ENCODE data around the gene GNAZ. TPM values are rescaled to one million over a fixed set of nuclear protein-coding genes. Genes with fewer than 3 reads are reported as not detected.

The GNAZ gene
- total and polyA plus RNA-seq, 8 donors: 1.7 to 4.7 (median 3.9) TPM

DNA sequence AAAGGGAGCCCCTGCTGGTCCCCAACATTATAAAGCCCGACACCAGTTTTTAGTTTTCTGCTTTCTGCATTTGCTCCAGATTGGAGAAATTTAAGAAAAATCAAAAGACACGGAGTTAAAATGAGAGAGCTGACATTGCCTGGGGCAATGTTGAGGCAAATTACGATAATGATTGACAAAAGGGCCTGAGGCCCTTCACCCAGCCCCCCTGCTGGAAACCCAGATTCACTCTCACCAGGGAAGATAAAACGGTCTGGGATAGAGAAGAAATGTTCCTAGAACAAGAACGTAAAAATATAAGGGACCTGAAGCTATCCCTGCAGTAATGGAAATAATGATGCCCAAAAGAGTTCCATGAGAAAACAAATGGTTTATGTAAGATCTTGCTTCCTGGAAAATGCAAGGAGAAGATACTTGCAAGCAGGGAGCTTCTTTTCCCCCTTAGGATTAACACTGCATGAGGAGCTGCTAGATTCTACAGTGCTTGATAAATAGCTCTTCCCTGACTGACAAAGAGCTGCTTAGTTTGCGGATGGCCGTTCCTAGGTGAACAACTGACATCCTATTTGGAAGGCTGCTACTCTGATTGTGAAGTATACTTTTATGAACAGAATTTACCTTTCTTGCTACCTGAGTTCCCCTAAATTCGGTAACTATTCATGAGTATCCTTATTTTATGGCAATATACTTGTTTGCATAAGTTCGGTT lies 40.6 kb upstream of the GNAZ start:
- DNase-seq (no peak), ATAC-seq (no peak)
- H3K27ac ChIP-seq: no peak overlapping the region
- no peaks in the 10 kb centered on the region for H3K36me3 ChIP-seq
- no peaks in the 10 kb centered on the region for H3K9me3 ChIP-seq
- intact Hi-C loops (cut with DNase I): no loop called here
- H3K27me3 ChIP-seq: no peaks in the 10 kb centered on the region
- TF ChIP-seq, protein P1, sequence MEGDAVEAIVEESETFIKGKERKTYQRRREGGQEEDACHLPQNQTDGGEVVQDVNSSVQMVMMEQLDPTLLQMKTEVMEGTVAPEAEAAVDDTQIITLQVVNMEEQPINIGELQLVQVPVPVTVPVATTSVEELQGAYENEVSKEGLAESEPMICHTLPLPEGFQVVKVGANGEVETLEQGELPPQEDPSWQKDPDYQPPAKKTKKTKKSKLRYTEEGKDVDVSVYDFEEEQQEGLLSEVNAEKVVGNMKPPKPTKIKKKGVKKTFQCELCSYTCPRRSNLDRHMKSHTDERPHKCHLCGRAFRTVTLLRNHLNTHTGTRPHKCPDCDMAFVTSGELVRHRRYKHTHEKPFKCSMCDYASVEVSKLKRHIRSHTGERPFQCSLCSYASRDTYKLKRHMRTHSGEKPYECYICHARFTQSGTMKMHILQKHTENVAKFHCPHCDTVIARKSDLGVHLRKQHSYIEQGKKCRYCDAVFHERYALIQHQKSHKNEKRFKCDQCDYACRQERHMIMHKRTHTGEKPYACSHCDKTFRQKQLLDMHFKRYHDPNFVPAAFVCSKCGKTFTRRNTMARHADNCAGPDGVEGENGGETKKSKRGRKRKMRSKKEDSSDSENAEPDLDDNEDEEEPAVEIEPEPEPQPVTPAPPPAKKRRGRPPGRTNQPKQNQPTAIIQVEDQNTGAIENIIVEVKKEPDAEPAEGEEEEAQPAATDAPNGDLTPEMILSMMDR (IDR thresholded peaks at IDR 0.05): no peak
- no peaks in the 10 kb centered on the region for H3K4me1 ChIP-seq
- H3K4me3 ChIP-seq: no peak overlapping the region

DNA sequence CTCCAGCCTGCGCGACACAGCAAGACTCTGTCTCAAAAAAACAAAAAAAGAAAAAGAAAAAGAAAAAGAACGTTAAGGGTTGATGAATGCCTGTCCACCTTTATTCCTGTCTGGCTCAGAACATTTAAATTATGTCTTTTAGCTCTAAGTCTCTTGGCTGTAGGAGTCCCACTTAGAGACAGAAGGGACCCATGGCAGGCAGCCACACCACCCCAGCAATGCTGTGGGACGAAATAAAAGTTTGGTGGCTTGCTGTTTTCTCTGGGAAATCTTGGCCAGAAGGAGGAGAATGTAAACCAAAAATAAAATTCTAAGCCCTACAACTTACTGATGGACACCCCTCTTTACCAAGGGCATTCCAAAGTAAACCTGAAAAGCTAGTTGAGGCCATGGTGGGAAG lies 38.9 kb upstream of the GNAZ start:
- Histone ChIP-seq H3K36me3 (no peaks in the 10 kb centered on the region), H3K4me3 (no peak overlapping the region), H3K4me1 (no peaks in the 10 kb centered on the region), H3K9me3 (no peaks in the 10 kb centered on the region), H3K27me3 (no peaks in the 10 kb centered on the region), H3K27ac (no peak overlapping the region)
- ATAC-seq: no peak
- DNase-seq: no peak
- intact Hi-C loops (cut with DNase I): no loop called here
- TF ChIP-seq, protein P1 (IDR thresholded peaks at IDR 0.05): no peak

DNA sequence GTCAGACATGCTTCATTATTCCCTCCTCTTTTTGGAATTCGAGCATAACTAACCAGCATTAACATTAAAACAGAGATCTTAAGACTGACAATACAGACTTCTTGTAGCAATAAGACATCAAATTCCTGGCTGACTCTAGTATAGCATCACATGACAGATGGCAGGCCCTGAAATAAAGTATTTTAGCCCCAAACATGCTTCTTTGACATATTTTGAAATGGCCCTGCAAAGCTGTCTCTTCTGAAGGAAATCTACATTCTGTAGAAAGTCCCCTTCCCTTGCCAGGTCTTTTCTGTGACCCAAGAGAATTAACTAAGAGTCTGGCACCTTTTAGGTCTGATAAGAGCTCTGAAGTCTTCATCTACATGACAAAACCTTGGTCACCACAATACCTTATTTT lies 38.5 kb upstream of the GNAZ start:
- ATAC-seq: no peak
- TF ChIP-seq, protein P1 (IDR thresholded peaks at IDR 0.05): no peak

GRCh38 chr22:23032658-23033057 lies 37.7 kb upstream of the GNAZ start:
- TF ChIP-seq, protein P1 (IDR thresholded peaks at IDR 0.05): no peak
- intact Hi-C loops (cut with DNase I): no loop called here
- Histone ChIP-seq H3K4me1 (no peaks in the 10 kb centered on the region), H3K9me3 (no peaks in the 10 kb centered on the region), H3K4me3 (no peak overlapping the region), H3K27ac (no peak overlapping the region), H3K36me3 (no peaks in the 10 kb centered on the region), H3K27me3 (no peaks in the 10 kb centered on the region)
- no peak for ATAC-seq
- DNase-seq: no peak

More for the DNA sequence above, 38.5 kb upstream of the GNAZ start:
- intact Hi-C loops (cut with DNase I): no loop called here
- H3K36me3 ChIP-seq: no peaks in the 10 kb centered on the region
- no peak overlapping the region for H3K4me3 ChIP-seq
- no peak overlapping the region for H3K27ac ChIP-seq
- no peak for DNase-seq
- no peaks in the 10 kb centered on the region for H3K4me1 ChIP-seq
- H3K27me3 ChIP-seq: no peaks in the 10 kb centered on the region
- no peaks in the 10 kb centered on the region for H3K9me3 ChIP-seq

DNA sequence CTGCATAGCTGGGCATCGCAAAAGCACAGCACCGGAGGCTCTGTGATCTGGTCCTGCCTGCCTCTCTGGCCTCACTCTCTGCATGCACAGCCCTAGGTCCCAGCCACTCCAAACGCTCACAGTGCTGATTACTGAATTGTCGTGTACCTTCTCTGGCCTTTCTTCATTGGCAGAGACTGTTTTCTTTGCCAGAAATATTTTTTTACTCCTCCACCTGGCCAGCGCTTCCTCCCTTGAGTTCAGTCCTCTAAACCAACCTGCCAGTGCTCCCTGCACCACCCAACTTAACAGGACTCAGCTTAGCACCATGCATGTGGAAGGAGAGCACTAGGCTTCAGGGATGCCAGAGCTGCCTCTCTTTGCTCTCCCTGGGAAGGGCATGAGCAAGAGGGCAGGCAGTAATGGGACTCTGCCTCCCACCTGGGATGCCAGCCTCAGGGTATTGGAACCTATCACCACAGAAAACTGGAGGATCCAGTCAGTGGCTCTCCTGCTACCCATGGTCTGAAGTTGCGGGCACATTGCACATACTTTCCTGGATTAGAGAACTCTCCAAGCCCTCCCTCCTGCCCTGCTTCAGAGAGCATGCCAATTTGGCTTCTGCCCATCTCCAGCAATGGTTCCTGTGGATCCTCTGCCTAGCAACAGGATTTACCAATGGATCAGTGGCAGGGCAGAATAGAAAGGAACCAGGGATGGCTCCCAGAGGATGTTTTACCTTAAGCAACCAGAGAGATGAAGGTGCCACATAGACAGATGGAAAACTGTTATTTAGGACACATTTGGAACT lies 37.0 kb upstream of the GNAZ start:
- DNase-seq: no peak
- Histone ChIP-seq H3K27me3 (peaks cover 0 to 3% of the 10 kb centered on the region in 2 donors), H3K27ac (no peak overlapping the region), H3K9me3 (no peaks in the 10 kb centered on the region), H3K4me1 (no peaks in the 10 kb centered on the region), H3K4me3 (no peak overlapping the region), H3K36me3 (no peaks in the 10 kb centered on the region)
- ATAC-seq: no peak
- TF ChIP-seq, protein P1 (IDR thresholded peaks at IDR 0.05): no peak
- intact Hi-C loops (cut with DNase I): no loop called here
